ENCODE results near the gene BEST1.
"Not testable (repeated sequence)": the region's sequence is repeated elsewhere in the genome, so short reads cannot be mapped to it uniquely, and the experiment has no call there.

BEST1 gene

GRCh38 chr11:61962213-61963015, 12.3 kb downstream of the BEST1 start:
- DNase-seq (ENCODE audit: low read depth, low spot score) = no peak

DNA sequence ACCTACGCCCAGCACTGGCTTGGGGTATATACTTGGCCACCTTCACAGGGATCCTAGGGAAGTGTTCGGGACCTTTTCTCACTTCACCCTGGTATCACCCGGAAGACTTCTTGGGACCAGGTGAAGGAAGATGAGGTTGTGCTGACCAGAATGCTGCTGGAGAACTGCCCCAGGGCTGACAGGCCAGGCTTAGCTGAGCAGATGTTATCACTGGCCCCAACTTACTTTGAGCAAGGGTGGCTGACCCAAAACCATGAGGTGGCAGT, 12.8 kb downstream of the BEST1 start:
- DNase-seq (ENCODE audit: low read depth, low spot score) = no peak
- peak overlapping the region; percentile 99 for H3K27ac ChIP-seq

More at GRCh38 chr11:61962213-61963015, 12.3 kb downstream of the BEST1 start:
- peak overlapping the region; percentile 99 for H3K27ac ChIP-seq

DNA sequence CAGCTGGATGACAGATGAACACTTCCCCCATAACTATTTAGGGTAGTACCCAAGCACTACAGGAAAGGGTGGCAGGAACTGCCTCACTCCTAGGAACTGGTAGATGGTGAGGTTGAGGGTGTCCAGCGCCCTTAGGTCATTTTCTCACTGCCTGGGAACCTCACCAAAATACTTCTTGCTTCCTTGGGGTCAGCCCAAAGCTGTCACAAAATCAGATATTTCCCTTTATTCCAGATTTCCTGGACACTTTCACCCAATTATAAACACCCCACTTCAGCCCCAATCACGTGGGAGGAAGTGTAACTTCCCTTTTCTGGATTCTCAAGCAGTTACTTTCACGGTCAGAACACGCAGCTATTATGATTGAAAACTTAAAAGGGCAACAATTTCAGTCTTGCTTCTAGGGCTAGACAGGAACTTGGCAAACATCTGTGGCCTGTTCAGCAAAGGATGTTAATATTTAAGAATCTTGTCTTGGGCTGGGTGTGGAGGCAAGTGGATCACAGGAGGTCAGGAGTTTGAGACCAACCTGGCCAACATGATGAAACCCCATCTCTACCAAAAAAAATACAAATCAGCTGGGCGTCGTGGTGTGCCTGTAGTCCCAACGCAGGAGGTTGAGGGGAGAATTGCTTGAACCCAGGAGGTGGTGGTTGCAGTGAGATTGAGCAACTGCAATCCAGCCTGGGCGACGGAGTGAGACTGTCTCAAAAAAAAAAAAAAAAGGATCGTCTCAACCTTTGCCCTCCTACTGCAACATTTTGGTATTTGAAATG, 13.3 kb downstream of the BEST1 start:
- no peak for DNase-seq (ENCODE audit: low read depth, low spot score)
- H3K27ac ChIP-seq = peak overlapping the region; percentile 99

- H3K27ac ChIP-seq = peak overlapping the region; percentile 99
- no peak for DNase-seq (ENCODE audit: low read depth, low spot score)
These were observed 14.0 kb downstream of the BEST1 start for GRCh38 chr11:61964058-61964665.

DNA sequence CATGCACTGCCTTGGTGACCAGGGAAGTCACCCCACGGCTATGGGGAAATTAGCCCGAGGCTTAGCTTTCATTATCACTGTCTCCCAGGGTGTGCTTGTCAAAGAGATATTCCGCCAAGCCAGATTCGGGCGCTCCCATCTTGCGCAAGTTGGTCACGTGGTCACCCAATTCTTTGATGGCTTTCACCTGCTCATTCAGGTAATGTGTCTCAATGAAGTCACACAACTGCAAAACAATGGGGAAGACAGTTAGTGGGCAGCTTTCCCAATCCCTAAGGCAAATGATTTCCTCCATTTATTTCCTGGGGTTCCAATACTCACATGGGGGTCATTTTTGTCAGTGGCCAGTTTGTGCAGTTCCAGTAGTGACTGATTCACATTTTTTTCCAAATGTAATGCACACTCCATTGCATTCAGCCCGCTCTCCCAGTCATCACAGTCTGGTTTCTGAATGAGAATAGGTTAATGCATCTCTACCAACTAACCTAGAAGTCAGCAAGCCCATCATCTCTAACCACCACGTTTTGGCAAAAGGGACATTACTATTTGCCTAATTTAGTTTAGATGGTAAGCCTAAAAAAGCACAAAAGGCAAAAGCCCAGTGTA, 14.6 kb downstream of the BEST1 start:
- not testable (repeated sequence) for DNase-seq (ENCODE audit: low read depth, low spot score)
- H3K27ac ChIP-seq = peak overlapping the region; percentile 99

DNA sequence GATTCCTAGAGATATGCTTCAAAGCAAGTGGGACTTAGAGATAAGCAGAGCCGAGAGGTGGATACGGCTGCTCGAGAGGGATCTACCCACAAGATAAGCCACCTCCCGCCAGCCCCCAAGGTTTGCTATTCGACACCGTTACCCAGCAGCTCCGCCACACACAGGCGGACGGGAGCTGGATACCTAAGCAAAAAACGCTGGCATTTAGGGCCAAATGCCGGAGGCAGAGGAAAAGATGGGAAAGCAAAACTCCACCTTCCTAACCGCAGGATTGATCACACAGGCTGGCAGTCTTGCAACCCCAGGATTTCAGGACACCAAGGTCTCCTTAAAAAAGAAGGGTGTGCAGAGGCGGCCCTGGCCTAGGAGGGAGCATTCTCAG, 16.6 kb downstream of the BEST1 start:
- peak overlapping the region; percentile 99 for H3K27ac ChIP-seq
- DNase-seq (ENCODE audit: low read depth, low spot score) = no peak

- DNase-seq (ENCODE audit: low read depth, low spot score) = no peak
These were observed 17.2 kb downstream of the BEST1 start, which contains the start of gene FTH1 for GRCh38 chr11:61967116-61967923. Gene FTH1, minus strand, starts transcription at chr11:61967634. Its CDS starts 209 bp downstream, at chr11:61967425.

GRCh38 chr11:61967924-61968757, 18.0 kb downstream of the BEST1 start:
- H3K27ac ChIP-seq = peak overlapping the region; percentile 99
- no peak for DNase-seq (ENCODE audit: low read depth, low spot score)

More at GRCh38 chr11:61967116-61967923, 17.2 kb downstream of the BEST1 start, which contains the start of gene FTH1:
- H3K27ac ChIP-seq = peak within 1 kb of the TSS; percentile 99

DNA sequence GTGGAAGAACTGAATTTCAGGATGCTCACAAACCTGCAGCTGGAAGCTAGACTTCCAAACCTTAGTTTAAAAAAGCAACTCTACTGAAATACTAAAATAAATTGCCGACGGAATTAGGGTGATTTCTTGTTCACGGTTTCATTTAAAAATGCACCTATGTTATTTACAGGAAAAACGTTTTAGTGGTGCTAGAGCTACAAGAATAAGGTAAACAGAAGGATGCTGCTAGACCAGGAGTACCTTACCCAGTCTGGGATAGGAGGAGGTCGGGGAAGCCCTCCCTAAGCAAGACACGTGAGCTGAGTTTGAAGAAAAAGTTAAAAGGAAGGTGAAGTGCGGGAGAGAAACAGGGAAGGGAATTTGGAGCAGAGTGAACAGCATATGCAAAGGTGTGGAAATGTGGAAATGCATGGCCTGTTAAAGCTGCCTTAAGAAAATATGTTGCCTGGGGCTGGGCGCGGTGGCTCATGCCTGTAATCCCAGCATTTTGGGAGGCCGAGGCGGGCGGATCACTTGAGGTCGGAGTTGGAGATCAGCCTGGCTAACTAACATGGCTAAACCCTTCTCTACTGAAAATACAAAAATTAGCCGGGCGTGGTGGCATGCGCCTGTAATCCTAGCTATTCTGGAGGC, 18.7 kb downstream of the BEST1 start:
- peak overlapping the region; percentile 99 for H3K27ac ChIP-seq
- no peak for DNase-seq (ENCODE audit: low read depth, low spot score)

- DNase-seq (ENCODE audit: low read depth, low spot score) = no peak
- H3K27ac ChIP-seq = peak overlapping the region; percentile 99
These were observed 19.2 kb downstream of the BEST1 start for GRCh38 chr11:61969391-61969758.

- H3K27ac ChIP-seq = peak overlapping the region; percentile 99
- no peak for DNase-seq (ENCODE audit: low read depth, low spot score)
These were observed 19.9 kb downstream of the BEST1 start for GRCh38 chr11:61969838-61970662.

- peak overlapping the region; percentile 99 for H3K27ac ChIP-seq
These were observed 21.3 kb downstream of the BEST1 start for GRCh38 chr11:61971248-61972111.

DNA sequence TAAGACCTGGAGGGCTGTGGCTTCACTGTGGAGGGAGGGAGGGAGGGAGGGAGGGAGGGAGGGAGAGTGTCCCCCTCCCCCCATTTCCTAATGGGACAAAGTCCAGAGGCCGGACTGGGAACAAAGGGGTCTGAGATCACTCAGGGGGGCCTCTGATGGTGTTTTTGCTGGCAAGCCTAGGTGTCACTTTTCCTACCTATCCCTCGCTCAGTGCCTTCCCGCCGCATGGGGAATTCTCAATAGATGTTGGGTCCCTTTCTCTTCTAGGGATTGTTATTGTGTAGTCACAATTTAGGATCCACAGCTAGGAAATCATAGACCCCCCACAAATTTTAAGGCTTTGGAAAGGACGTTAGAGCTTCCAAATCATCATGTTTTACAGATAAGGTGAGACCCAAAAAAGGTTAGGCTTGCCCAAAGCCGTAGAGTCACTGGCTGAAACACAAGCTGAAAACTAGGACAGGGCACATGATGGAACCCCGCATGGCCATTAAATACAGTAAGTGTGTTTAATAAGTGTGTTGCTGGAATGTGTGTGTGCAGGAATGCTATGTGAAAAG, 22.0 kb downstream of the BEST1 start:
- peak overlapping the region; percentile 99 for H3K27ac ChIP-seq
- no peak for DNase-seq (ENCODE audit: low read depth, low spot score)

More at GRCh38 chr11:61971248-61972111, 21.3 kb downstream of the BEST1 start:
- peak; percentile 81 for DNase-seq (ENCODE audit: low read depth, low spot score)

DNA sequence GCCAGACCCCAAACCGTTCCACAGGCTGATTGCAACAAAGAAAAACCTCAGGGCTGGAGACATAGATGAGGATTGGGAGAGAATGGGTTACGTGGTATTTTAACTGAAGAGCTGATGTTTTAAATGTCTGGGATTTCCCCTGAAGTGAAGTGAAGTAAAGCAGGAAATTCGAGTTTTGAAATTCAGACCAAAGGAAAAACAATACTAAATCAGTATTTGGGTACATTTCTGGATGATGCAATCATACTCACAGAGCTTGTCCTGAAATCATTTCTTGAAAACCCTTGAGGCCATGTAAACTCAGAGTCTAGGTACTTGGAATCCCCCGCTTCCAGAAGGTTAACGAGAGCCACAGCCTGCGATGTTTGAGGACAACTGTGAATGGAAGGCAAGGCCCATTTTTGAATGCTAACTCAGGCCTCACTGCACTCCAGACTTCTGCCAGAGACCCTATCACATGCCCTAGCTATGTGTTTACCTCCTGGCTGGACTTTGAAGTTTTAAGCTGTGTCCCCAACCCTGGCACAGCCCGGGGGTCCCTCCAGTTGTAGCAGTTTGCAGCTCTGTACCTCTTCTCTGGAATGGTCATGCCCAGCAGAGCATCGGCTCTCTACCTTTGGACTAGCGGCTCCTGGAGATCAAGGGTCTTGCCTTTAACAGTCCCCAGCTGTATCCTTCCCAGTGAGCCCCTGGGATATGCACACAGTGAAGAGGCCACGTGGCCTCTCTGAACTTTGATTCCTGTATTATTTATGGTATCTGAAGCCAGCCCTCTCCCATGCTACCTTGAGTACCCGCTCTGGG, 22.7 kb downstream of the BEST1 start:
- H3K27ac ChIP-seq = peak overlapping the region; percentile 99
- DNase-seq (ENCODE audit: low read depth, low spot score) = peak; percentile 87

- peak; percentile 69 for DNase-seq (ENCODE audit: low read depth, low spot score)
- H3K27ac ChIP-seq = peak overlapping the region; percentile 99
These were observed 23.5 kb downstream of the BEST1 start for GRCh38 chr11:61973476-61974162.

Data from epithelial cell of prostate (primary cell).